Activated T-cell treated with anti-CD3 and anti-CD28 coated beads for 48 hours (primary cell): ENCODE results near the gene STAT1.
"Not testable (repeated sequence)": the region's sequence is repeated elsewhere in the genome, so short reads cannot be mapped to it uniquely, and the experiment has no call there.

Source experiments
- DNase-seq: peaks from one replicate; pipeline ENCODE4 v3.0.0-alpha.2; 2020; ENCODE audit warnings: low read depth

Gene STAT1

GRCh38 chr2:191006997-191007783 is 6.8 kb downstream of the STAT1 start:
- no peak for DNase-seq

DNA sequence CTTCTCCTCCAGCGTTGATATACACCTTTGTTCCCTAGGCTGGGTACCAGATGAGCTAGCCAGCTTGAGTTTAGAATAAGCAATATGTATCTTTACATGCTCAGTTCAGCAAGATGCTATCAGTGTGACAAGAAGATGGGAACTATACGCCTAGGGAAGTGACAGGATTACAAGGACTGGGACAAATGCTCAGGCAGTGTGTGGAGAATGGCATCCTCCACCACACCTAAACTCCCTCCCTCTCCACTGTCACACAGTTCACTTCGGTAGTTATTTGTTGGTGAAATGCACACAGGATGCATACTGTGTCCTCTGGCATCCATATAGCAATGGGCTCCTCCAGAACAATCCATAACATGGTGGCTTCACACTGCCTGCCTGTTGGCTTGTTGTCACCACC is 7.7 kb downstream of the STAT1 start:
- DNase-seq, result no peak

DNA sequence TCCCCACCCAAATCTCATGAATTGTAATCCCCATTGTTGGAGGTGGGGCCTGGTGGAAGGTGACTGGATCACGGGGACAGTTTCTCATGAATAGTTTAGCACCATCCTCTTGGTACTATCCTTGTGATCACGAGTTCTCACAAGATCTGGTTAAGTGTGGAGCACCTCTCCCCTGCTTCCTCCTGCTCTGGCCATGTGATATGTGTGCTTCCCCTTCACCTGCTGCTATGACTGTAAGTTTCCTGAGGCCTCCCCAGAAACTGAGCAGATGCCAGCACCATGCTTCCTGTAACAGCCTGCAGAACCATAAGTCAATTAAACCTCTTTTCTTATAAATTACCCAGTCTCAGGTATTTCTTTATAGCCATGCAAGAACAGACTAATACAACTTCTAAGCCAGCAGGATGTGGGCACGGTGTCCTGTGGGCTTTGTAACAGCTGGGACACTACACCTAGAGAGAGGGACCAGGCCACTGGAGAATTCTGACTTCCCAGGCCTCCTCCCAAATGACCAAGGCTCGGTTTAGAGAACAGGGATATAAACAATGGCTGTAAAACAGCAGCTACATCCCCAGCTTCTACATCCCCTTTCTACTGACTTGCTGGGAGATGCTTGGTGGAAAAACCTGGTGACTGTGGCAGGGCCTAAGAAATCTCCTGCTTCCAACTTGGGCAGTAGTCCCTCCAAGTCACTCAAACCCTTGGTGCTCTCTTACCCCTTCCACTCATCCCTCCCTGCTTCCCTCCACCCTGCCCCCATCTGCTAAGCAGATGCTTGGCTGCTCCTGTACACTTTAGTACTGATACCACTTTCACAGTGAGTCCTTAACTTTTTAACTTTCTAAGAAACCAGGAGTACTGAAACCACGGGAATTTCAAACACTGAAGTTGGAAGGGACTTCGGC is 10.3 kb downstream of the STAT1 start:
- DNase-seq, result no peak

DNA sequence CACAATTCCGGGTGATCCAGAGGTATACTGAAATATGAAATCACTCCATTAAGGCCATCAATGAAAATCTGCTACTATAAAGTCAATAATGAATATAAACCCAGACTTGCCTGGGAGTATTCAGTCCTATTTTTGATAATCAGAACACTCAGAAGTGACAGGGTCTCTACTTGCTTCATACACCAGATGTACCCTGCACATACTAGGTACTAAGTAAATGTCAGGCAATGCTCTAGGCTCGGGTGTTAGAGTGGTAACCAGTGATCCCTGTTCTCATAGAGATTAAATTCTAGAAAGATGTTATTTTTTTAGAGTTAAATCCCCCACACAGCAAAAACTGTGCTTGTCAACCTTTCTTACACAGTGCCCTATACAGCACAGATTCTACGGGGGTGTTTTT is 12.3 kb downstream of the STAT1 start:
- no peak for DNase-seq

GRCh38 chr2:191001032-191001431 is 12.9 kb downstream of the STAT1 start:
- DNase-seq, result no peak

GRCh38 chr2:190999949-191000665 is 13.9 kb downstream of the STAT1 start:
- no peak for DNase-seq

DNA sequence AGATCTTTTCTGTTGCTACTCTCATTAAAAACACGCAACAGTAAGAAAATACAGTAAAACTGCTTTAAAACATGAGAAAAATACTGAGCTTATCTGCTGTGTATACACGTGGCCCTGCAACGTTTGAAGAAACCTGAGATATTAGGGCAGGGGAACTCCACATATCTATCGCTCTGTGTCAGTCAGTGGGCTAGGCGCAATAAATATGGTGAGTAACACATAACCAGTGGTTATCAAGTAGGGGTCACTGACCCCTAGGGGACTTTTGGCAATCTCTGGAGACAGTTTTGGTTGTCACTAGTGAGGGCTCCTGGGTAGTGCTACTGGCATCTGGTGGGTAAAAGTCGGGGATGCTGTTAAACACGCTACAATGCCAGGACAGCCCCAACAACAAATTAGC is 14.9 kb downstream of the STAT1 start:
- DNase-seq, result no peak

DNA sequence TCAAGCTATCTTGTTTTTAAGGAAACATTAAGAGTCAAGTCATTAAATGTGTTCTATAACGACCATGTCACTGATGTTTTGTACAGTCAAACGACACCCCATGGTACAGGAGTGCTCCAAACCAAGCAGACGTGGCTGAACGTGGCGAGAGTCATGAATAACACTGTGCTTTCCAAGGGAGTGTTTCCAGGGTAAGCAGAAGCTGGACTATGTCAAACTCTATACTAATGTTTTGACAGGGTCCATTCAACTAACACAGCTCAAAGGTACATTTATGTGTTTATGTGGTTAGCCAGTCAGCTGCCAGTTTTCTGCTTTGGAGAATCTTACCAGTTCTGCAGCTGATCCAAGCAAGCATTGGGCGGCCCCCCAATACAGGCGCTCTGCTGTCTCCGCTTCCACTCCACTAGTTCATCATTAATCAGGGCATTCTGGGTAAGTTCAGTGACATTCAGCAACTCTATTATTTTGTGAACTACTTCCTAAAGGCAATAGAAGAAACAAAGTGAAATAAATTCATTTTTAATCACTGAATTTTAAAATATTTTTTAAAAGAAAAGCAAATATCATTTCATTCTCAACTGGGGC is 16.4 kb downstream of the STAT1 start:
- no peak for DNase-seq

DNA sequence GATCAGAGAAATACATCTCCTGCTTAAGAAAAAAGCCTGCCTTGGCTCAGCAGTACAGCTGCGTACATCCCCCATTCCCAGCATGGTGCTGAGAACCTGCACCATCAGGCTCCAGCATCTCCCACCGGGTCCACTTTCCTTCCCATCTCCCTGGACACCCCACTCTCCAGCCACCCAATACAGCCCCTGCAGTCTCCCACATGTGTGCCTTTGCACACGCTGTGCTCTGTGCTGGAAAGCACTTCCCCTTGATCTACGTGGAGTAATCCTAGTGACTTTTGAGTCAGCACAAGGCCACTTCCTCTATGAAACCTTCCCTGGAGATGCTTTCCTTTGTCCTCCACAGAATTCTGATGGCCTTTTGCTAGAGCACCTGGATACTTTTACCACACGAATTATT is 17.0 kb downstream of the STAT1 start:
- DNase-seq, result no peak

DNA sequence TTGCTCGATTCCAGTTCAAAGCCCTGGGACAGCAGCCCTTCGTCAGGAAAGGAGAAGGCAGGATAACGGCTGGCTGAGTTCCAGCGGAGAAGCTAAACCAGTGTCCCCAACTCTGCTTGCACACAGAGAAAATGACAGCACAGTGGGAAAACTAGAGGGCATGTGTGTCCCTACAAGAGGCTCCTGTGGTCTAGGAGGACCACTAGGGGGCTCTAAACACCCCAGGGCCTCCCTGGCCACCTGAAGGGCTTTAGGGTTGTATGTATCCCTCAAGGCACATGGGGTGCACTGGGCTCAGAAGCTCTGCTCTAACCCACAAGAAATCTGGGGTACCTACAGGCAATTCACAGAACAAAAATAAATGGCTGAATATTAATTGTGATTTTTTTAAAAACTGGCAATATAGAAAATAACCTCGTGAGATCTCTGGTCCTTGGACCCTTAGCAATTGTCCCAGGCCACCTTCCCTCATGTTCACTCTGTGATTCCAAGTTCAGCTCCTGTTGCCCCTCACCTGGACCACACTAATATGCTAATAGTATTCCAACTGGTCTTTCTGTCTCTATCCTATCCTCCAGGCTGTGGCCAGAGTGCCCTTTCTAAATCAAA is 17.5 kb downstream of the STAT1 start:
- no peak for DNase-seq

DNA sequence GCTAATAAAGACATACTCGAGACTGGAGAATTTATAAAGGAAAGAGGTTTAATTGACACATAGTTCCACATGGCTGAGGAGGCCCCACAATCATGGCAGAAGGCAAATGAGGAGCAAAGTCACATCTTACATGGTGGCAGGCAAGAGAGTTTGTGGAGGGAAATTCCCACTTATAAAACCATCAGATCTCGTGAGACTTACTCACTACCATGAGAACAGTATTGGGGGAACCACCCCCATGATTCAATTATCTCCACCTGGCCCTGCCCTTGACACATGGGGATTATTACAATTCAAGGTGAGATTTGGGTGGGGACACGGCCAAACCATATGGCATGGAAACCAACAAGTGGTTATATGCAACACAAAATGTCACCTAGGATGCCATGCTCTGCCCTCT is 18.7 kb downstream of the STAT1 start:
- not testable (repeated sequence) for DNase-seq

GRCh38 chr2:190994148-190994547 is 19.8 kb downstream of the STAT1 start:
- no peak for DNase-seq

GRCh38 chr2:190993292-190993643 is 20.7 kb downstream of the STAT1 start:
- no peak for DNase-seq

DNA sequence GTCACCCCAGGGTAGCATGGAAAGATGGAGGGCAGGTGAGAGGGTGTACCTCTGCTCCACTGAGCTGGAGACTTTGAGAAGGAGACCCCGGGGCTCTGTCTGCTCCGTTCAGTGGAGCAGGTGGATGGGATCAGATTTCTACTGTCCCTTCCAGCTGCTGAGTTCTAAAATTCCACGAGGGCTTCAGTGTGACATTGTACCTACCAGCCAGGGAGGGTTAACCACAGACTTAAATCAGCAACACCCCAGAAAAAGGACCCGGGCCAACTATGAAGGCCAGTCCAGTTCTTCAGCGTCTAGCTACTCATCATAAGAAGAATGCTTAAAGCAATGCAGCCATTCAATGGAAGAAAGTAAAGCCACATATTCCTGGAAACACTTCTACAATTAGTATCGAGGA is 23.8 kb downstream of the STAT1 start:
- no peak for DNase-seq

GRCh38 chr2:190988910-190989309 is 25.1 kb downstream of the STAT1 start:
- no peak for DNase-seq

DNA sequence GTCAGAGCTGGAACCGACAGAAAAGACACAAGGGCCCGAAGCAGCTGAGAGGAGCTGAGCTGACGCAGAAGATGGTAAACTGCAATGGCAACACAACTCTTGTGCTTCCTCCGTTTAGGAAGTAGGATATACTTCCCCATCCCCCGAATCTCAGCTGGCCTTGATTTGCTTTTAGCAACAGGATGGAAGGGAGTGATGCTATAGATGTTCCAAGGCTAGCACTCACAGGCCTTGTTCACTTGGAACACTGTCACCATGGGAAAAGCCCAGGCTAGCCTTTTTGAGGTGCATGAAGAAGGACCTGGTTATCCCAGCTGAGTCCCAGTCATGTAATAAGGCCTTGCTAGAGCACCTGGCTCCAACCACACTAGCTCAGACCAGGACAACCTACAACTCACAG is 26.0 kb downstream of the STAT1 start:
- no peak for DNase-seq

GRCh38 chr2:190987116-190987515 is 26.9 kb downstream of the STAT1 start:
- no peak for DNase-seq

DNA sequence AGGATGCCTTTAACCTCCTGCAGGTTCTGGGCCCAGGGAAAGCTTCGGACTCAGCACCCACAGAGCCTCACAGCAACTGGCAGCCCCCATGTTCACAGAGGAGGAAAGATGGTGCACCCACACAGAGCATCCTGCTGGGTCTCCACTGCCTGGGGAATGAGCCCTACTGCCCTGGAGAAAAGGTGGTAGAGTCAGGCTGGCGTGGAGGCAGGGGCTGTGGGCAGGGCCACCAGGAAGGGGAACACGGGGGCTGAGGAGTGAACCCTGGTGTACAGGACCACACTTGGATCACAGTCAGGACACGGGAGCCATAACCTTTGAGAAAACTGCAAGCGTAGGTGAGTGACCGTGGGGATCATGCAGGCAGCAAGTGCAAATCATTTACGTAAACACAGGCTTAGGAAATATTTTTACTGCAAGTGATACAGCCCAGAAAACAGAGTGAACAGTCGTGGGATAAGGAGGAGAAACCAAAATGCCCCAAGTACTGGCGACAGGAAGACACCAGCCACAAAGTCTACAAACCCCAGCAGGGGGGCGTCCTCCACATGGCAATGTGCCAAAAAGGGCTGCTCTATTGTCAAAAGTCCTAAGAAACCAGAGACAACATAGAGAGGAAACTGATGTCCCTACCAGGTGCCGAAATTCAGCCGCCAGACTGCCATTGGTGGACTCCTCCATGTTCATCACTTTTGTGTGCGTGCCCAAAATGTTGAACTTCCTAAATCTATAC is 27.6 kb downstream of the STAT1 start:
- no peak for DNase-seq

DNA sequence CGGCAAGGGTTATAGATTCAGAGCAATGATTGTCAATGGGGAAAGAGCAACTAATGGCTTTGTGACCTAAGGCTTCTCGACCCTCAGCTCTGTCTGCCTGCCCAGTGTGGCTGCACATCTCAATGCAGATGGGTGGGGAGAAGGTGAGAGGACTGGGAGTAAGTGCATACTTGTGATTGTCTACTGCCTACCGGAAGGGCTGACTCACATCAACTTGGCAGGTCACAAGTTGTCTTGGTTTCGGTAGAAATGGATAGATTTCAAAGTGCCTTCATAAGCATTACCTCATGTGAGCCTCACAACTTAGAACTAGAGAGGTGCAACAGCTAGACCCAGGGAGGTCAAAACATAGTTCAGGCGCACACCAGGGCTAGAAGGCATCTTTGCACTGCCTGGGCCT is 29.4 kb downstream of the STAT1 start:
- DNase-seq, result no peak

- DNase-seq, result no peak
Observed at GRCh38 chr2:190982262-190983034, 31.5 kb downstream of the STAT1 start.
